ENCODE results near the gene COLEC12.
A peak's percentile ranks its signal among the peaks of the same experiment; 100 is the strongest.
"Not testable (repeated sequence)": the region's sequence is repeated elsewhere in the genome, so short reads cannot be mapped to it uniquely, and the experiment has no call there.

COLEC12 gene

DNA sequence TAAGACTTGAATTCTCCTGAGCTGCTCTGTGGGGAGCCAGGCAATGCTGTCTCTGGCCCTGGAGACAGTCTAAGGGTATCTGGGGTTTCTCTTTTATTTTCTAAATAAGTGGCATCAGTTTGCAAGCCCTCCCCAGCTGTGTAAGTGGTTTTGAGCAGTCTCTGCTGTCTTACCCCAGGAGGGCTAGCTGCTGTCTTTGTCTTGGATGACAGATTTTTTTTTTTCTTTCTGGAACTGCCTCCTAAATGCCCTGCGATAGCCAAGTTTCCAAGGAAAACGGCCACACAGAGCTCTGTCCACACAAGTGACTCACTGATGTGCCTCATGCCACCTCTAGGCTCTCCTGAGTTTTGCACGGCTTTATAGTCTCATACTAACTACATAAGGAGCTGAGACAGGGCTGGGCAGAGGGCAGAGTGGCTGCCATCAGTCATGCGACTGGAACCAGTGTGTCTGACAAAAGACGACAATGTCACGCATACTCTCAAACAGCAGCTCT, 195.4 kb downstream of the COLEC12 start:
- FAIRE-seq, result no peak

DNA sequence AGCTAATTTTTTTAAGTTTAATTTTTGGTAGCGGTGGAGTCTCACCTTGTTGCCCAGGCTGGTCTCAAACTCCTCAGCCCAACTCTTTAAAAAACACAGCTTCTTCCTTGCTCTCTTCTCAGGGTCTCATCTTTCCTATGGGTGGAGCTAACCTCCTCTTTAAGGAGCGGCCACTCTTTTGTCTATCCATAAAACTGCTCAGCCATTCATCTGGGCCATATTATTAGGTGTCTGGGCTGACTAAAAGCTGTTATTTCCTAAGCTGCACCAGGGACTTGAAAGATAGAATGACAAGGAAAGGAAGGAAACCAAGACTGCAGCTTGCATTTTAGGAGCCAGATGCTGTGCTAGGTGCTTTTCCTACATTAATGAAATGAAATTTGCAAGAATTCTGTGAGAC, 196.9 kb downstream of the COLEC12 start:
- DNase-seq (ENCODE audit: extremely low spot score, insufficient read length, low read depth) (no peak), FAIRE-seq (no peak)

More for the DNA sequence above, 195.4 kb downstream of the COLEC12 start:
- DNase-seq (ENCODE audit: extremely low spot score, insufficient read length, low read depth), result no peak

DNA sequence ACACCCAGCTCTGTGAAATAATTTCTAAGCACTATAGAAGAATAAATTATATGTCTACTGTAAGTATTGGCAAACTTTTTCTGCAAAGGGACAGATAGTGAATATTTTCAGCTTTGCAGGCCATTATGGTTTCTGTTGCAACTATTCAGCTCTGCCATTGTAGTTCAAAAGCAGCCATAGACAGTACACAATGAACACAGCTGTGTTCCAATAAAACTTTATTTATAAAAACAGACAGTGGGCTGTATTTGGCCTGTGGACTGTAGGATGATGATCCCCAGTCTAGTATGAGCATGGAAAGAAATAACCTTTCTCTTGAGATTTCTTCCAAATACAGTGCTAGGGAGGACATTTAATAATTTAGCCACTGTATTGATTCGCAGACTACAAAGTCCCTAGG, 197.5 kb downstream of the COLEC12 start:
- DNase-seq (ENCODE audit: extremely low spot score, insufficient read length, low read depth) (no peak), FAIRE-seq (no peak)

DNA sequence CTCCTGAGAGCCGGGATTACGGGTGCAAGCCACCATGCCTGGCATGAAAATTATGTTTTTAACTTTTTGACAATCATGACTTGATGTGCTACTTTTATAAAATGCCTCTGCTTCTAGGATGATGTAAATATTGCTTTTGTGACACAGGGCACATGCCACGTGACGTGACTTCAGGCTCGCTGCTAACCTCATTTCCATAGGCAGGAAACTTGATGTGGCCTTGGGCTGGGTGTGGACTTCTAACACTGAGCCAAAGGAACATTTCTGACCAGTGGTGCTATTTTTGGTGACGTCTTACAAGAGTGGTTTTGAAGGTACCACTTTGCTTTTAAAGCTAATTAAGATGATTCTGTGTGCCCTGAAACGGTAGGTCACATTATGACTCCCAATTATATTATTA, 198.4 kb downstream of the COLEC12 start:
- DNase-seq (ENCODE audit: extremely low spot score, insufficient read length, low read depth) (no peak), FAIRE-seq (no peak)

DNA sequence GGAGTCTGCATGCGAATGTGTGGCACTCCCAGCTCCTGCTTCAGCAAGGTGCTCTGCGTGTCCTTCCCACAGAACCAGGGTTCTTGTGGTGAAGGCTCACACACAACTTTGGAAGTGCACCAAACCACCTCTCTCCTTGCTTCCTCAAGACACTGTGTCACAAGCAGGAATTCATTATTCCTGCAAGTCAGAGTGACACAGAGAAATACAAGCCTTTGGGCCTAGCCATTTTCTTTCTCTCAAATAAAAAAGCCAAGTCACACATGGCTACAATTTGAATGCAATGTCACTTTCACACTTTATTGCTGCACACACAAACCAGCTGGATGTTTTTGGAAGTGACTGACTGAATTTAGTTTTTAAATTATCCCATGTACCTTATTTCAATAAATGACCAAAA, 202.6 kb downstream of the COLEC12 start:
- DNase-seq (ENCODE audit: extremely low spot score, insufficient read length, low read depth) (no peak), FAIRE-seq (no peak)

DNA sequence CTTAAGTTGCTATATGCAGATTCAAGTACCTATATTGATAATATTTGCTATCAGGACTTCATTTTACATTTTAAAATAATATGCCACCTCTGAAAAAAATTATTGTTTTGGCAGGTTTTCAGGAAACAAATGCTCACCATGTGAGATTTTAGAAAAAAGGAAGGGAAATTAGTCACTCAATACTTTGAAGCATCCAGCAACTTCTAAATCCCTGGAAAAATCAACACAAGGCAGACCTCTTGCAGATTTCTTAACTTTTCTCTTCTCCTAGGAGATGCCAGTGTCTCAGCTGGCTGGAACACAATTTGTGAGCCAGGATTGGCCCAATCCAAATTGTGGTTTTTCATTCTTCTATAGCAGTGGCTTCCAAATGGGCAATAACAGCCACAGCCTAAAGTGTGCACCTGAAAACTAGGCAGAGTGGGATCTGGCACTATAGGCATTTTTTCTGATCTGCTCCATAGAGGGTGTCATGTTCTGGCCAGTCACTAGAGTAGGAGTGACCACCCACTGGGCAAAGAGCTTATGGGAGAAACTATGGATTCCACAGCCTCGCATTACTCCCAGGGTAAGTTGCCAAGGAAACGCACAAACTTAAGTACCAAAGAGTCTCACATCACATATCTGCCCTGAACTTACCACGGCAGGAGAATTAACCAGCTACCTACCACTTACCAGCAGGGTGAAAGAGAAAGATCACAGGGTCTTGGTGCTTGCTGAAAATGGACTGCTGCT, 204.6 kb downstream of the COLEC12 start:
- FAIRE-seq (no peak), DNase-seq (ENCODE audit: extremely low spot score, insufficient read length, low read depth) (no peak)

DNA sequence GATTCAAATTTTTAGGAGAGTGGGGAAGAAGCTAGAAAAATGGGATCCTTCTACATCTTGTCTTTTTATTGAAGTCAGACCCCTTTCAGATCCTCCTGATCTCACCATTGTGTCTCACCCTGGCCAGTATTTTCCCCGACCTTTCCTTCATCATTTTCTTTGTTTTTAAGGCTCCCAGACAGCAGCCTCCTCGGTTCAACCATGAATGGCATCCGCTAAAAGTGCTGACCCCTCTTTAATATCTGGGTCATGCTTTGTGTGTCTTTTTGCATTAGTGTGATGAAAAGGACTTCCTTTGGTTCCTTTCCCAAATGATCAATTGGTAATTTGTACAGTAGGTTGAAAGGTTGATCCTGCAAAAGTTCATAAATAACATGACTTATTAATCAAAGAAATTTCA, 205.9 kb downstream of the COLEC12 start:
- DNase-seq (ENCODE audit: extremely low spot score, insufficient read length, low read depth) (no peak), FAIRE-seq (no peak)

DNA sequence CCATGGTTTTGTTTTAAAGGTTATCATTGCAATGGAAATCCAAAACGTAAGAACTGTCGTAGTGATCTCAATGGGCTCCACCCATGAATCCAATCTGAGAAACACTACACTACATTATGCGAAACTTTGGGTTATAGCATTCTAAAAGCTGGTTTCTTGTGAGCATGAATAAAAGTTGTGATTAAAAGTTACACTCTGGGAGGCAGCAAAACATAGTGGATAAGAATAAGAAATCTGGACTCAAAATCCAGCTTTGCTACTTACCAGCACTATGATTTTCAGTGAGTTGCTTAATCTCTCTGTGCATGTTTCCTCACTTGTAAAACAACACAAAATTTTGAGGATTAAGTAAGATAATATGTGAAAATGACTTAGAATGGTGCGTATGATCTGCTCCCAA, 207.0 kb downstream of the COLEC12 start:
- FAIRE-seq (no peak), DNase-seq (ENCODE audit: extremely low spot score, insufficient read length, low read depth) (no peak)

DNA sequence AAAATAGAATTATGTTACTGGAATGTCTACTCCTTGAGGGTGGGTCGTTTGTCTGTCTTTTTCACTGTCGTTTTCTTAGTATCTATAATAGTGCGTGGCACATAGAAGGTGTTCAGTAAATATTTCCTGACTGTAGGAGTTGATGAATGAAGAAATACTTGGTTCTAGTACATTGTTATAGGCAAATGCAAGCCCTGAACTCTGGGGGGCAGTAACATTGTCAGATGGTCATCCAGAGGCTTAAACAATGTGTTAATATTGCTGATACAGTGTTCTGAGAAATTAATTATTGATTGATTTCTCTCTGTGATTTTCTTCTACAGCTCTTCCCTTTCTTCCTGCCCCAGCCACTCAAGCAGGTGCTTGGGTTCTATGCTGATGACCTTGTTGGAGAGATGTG, 208.2 kb downstream of the COLEC12 start:
- no peak for FAIRE-seq
- no peak for DNase-seq (ENCODE audit: extremely low spot score, insufficient read length, low read depth)

DNA sequence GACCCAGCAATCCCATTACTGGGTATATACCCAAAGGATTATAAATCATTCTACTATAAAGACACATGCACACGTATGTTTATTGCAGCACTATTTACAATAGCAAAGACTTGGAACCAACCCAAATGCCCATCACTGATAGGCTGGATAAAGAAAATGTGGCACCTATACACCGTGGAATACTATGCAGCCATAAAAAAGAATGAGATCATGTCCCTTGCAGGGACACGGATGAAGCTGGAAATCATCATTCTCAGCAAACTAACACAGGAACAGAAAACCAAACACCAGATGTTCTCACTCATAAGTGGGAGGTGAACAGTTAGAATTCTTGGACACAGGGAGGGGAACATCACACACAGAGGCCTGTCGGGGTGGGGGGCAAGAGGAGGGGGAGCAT, 210.5 kb downstream of the COLEC12 start:
- DNase-seq (ENCODE audit: extremely low spot score, insufficient read length, low read depth); FAIRE-seq: not testable (repeated sequence)

DNA sequence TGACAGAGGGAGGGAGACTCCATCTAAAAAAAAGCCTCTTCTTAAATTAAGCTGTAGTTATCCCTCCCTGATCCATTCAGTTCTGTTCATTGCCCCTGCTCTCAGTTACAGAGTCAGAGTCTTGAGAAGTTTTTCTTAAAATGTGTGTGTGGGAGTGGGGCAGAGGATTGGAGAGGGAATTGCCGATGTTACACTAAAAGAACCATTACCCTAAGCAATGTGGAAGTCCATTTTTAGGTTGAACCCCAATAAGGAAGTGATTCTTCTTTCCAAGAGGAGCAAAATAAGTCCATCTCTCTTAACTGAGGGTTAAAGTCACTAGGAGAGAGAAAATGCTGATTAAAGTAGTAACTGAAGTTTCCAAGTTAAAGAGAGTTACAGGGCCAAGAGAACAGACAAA, 211.5 kb downstream of the COLEC12 start:
- DNase-seq (ENCODE audit: extremely low spot score, insufficient read length, low read depth) (no peak), FAIRE-seq (no peak)

DNA sequence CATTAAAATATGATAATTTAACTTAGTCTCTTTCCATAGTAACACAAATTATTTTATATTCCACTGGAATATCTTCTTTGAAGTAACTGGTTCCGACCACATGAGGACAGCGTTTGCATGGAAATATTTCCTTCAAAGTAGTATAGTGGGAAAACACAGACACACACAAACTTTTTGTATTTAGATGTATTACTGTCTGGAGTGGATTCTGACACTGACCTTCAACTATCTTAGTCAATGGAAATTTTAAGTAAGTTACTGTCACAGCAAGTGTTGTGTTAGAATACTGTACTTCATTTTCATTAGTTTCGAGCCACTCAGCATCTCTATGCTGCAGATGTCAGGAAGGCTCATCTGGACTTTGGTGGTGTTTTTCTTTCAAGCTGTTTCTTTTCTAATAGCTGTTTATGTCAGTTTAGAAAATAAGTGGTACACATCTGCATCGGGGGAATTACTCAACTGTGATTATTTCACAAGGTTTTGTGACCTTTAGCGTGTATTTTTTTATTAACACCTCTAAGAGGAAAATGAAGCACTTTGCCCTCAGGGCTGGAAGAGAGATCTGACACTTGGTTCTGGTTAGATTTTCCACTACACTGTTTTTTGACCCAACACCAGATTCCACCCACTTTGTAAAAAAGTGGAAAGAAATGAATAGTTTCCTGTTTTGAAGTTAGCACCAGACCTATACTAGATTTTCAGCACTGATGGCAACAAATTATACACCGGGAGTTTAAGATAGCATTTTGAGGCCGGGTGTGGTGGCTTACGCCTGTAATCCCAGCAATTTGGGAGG, 213.8 kb downstream of the COLEC12 start:
- DNase-seq (ENCODE audit: extremely low spot score, insufficient read length, low read depth), result no peak
- no peak for FAIRE-seq

DNA sequence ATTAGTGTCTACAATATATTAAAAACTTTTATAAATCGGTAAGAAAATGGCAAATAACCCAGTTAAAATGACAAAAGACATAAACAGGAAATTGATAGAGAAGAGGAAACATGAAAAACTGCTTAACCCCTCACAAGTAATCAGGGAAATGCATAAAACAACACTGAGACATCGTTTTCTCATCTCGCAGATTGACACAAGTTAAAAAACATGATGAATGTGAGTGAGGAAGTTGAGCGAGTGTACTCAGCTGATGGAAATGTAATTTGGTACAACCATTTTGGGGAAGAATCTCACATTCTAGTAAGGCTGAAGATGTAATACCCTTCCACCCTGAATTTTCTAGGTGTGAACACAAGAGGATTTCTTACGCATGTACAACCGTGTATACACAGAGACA, 214.7 kb downstream of the COLEC12 start:
- FAIRE-seq (no peak), DNase-seq (ENCODE audit: extremely low spot score, insufficient read length, low read depth) (no peak)

DNA sequence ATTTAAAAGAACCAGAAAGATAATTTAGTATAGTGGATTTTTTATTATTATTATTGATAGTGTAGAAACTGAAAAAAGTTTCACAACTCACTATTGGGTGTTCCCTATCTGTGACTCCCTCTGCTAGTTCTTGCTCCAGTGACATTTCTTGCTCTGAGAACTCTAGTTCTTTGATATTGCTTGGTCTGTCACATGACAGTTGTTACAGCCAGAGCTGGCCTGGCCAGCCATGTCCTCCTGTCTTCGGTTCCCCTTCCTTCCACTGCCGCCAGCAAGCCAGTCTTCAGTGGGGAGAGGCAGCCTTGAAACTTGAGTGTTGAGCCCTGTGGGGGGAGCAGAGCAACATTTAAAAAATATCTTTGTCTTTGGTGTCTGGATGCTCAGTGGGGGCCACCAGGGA, 225.0 kb downstream of the COLEC12 start:
- DNase-seq (ENCODE audit: extremely low spot score, insufficient read length, low read depth), result no peak
- no peak for FAIRE-seq

DNA sequence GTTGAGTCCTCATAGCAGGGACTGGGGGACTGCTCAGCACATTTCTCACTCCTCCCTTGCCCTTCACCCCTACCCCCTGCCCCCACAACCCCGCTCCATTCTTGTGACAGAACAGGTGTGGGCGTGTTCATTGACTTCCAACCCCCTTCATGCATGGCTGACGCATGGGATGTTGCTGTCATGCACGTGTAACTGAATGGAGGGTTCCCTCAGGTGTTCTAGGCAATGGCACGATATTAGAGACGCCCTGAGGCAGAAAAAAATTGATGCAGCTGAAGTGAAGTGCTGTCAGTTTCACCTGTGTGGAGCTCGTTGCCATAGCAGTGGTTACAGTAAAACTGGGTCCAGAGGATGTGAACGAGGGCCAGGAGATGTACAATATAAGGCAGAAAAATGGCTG, 226.2 kb downstream of the COLEC12 start:
- no peak for DNase-seq (ENCODE audit: extremely low spot score, insufficient read length, low read depth)
- FAIRE-seq, result no peak

DNA sequence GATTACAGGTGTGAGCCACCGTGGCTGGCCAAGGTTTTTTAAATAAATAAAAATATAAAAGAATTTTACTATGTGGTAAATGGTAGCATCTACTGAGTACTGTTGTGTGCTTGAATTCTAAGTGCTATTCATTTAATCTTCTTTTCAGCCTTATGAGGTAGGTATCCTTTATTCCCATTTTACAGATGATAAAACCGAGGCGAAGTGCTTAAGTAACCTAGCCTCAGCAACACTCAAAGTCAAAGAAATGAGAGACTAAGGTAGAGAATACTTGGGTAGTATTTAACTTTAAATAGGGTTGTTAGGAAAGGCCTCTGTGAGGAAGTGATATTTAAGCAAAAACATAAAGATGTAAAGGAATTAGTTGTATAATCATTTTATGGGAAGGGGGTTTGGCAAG, 227.0 kb downstream of the COLEC12 start:
- no peak for FAIRE-seq

DNA sequence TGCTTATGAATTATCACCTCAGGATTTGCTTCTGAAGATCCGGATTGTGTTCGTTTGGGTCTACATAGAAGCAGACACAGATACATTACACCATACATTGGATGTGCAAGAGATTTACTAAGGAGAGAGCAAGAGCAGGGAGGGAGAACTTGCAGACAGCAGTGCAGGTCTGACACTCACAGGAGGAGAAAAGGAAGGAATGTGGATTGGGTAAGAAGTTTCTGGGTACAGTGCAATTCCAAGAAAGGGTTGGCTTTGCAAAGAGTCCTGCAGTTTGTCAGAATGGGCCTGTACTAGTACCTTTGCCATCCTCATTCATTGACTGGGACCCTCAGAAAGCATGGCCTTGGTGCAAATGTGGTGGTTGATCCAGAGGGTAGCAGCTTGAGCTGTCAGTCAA, 227.9 kb downstream of the COLEC12 start:
- FAIRE-seq, result no peak
- no peak for DNase-seq (ENCODE audit: extremely low spot score, insufficient read length, low read depth)

More for the DNA sequence above, 227.0 kb downstream of the COLEC12 start:
- DNase-seq (ENCODE audit: extremely low spot score, insufficient read length, low read depth), result no peak

DNA sequence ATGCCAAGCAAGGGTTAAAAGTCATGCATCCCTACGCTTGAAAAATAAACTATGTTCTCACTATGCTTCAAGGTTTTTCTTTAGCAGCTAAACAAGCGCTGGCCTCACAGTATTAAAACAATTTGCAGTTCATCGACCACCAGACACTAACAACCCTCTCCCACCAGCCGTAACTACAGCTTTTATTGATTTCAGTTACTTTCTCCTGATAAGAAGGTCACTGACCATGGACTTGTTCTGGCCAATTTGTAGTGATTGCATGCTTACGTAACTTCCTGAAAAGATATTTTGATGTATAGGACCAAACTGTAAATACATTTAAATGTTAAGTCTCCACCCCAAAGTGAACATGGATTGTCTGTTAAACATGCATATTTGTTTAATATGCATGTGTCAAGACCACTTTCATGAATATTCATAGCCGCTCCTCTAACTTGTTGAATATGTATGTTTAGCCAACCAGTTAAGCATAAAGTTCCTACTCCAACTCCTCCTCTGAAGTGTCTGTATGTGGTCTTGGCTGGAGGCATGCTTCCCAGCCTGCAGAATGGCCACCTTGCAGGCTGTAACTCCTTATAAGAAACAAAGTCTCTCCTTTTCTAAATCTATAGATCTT, 230.9 kb downstream of the COLEC12 start:
- FAIRE-seq (no peak), DNase-seq (ENCODE audit: extremely low spot score, insufficient read length, low read depth) (no peak)

DNA sequence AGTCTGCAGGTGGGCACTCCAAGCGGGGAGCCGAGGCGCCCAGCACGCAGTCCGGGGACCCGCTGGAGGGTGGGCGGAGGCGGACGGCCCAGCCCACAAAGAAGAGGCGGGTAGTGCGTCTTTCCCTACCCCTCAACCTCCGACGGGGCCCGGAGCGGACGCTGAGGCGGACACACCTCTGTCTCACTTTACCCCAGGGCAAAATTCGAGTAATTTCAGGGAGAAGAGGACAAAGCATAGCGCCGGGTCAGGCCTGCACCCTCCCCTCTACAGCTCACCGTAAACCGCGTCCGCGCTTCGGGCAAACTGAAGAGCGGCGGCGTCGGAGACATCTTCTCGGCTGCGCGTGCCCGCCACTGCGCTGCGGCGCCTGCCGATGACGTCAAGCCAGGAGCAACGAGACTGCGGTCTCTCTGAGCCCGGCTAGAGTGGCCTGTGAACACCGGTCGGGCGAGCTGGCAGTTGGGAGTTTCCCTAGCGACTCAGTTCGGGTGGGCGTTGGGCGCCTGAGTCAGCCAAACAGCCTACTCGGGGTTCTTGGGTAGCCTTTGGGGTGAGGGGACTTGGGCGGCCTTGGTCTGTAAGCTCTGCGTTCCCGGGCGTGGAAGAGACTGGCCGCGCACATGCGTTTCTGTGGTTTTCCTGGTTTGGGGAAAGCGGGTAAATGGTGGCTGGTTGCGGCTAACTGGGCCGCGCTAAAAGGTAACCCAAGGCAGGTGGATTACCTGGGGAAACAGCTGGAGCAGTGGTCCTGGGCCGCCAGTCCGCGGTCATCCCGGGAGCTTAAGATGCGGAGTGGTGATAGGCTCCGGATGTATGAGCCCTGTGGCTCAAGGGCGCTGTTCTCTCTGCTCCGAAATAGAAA, 232.6 kb downstream of the COLEC12 start, which contains the start of gene THOC1:
TSS of gene THOC1 (minus strand) at position 360 of the 865 bp plus-strand sequence. CDS start at position 332, 28 bp downstream.
- peak; percentile 89 for DNase-seq (ENCODE audit: extremely low spot score, insufficient read length, low read depth)
- FAIRE-seq, result peak; percentile 96

DNA sequence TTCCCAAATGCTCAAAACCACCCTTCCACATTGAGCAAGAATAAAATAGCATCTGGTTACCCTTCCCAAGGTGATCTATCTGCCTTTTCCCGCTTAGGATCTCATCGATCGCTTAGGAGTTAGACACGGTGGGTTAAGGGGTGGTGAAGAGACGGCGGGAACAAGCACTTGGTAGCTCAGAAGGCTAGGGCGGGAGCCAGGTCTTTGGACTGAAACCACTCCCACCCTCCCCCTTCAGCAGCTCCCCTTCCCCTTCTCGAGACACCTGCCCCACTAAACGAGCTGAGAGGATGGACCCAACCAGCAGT, 233.2 kb downstream of the COLEC12 start:
- FAIRE-seq, result peak; percentile 31
- no peak for DNase-seq (ENCODE audit: extremely low spot score, insufficient read length, low read depth)
